ENCODE data around the gene LAIR1.
A peak's percentile ranks its signal among the peaks of the same experiment; 100 is the strongest.
"Not testable (repeated sequence)": the region's sequence is repeated elsewhere in the genome, so short reads cannot be mapped to it uniquely, and the experiment has no call there.

The LAIR1 gene

DNA sequence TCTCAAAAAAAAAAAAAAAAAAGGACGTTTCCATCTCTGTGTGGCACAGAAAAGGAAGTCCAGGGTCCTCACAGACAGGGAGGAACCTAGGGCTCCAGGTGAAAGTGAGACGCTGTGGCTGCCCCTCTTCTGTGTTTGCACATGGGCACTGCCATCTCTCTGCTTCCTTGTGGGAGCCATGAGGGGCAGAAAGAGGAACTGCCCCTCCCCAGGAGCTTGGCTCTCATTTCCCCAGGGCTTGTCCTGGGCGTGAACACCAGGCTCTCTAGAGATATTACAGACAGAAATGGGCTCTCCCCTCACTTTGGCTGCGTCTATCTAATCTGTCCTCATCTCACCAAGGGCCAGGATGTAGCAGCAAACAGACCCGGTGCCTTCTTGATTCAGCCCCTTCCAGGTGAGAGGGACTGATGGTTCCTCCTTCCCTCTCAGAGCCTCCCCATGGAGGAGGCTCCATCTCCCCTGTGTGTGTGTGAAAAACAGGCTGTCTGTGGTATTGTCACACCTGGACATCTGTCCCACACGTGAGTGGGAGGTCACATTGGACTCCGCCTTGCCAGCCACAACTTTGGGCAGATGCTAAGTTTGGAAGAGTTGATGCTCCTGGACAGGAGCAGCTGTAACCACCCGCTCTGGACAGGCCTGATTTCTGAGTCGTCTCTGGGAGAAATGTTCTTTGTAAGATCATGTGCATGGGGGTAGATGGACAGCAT is 24.9 kb downstream of the LAIR1 start:
- DNase-seq, result peak; percentile 35 to 37

DNA sequence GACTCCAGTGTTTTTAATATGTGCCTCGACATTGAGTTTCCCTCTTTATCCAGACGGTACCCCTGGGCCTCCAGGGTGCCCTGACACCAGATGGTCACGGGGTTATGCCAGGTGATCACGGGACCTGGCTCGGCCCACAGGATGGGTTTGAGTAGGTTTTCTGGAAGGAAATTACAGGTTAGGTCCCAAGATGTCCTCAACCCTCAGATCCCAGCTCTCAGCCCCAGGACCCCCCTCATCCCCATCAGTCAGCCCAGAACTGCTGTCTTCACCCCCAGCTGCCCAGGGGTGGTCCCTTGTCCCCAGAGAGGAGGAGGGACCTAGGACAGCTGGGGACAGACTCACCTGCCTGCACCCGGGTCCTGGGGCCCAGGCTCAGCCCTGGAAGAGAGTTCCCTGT is 26.2 kb downstream of the LAIR1 start:
- DNase-seq, result no peak

DNA sequence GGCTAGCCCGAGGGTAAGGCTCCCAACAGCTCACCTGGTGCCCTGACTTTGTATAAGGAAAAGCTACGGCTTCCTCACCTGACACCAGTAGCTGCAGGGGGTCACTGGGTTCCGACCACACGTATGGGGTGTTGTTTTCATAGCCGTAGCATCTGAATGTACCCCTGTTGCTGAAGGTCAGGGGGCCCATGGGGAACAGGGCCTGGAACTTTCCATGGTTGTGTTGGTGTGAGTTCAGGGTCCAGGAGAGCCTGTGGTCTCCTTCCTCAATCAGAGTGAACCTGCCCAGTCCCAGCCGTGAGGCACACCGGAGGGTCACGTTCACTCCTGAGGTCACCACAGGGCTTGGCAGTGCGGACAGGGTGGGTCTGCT is 26.9 kb downstream of the LAIR1 start:
- no peak for DNase-seq

DNA sequence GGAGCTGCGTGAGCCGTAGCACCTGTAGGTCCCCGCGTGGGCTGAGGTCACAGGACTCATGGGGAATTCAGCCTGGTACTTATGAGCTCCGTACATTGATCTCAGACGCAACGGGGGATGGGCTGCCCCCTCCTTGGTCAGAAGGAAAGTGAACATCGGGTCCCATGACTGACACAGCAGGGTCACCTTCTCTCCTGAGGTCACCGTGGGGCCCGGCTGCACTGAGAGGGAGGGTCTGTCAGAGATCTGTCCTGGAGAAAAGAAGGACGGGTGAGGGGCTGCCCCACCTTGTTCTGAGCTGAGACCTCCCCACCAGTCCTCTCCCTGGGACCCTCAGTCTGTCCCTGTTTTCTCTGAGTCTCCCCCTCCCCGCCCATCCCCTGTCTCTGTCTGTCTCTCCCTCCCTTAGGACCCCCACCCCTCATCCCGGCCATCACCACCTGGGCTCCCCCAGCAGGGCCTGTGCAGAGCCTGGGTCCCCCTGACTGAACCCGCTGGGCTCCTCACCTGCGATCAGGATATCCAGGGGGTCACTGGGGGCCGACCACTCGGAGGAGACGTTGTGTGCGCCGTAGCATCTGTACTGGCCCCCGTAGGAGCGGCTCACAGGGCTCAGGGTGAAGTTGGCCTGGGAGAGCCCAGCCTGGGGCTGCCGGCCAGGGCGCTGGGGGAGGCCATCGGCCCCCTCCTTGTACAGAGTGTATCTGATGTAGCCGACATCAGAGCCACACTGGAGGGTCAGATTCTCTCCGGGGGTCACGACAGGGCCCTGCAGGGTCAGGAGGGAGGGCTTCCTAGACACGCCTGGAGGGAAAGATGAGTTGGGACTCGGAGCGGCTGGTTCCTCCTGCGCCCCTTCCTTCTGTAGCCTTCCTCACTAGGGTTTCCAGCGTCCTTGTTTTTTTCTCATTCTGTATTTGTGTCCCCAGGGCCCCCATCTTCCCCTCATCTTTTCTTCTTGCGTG is 27.6 kb downstream of the LAIR1 start:
- DNase-seq, result no peak

DNA sequence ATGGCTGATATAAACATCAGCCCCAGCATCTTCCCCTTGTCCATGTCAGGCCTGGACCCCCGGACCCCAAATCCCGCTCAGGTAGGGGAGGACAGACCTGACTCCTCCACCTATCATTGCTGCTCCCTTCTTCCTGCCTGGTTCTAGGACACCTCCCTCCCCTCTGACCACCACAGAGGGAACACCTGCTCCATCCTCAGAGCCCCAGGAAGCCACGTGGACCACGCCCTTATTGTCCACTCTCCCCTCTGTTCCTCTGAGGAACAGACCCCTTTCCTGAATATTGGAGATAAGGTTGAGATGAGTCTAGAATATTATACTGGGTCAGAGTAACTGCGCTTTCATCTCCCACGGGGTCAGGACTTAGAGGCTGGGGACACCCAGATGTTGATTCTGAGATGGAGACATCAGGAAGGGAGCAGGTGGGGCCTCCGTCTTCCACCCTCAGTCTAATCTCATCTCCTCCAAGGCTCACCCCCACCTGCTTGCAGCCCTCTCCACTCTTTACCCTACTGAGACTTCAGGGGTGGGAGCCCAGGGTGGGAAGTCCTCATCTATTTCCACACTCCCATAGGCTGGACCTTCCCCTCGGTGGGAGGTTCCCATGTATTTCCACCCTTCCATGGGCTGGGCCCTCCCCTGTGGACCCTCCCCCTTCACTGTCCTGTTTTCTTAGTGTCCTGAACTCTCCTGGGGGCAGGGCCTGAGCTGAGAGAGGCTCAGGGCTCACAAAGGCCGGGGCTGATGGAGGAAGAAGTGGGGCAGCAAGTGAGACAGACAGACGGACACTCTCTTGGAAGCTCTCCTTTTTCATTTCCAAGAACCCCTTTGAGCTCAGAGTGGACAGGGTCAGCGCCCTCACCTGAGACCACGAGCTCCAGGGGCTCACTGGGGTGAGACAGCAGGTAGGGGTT is 28.5 kb downstream of the LAIR1 start:
- DNase-seq, result no peak

DNA sequence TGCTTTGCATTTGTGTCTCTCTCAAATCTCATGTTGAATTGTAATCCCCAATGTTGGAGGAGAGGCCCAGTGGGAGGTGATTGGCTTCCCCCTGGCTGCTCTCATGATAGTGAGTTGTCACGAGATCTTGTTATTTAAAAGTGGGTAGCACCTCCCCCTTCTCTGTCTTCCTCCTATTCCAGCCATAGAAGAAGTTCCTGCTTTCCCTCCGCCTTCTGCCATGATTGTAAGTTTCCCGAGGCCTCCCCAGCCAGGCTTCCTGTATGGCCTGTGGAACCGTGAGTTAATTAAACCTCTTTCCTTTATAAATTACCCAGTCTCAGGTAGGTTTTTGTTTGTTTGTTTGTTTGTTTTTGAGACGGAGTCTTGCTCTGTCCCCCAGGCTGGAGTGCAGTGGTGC is 29.6 kb downstream of the LAIR1 start:
- DNase-seq, result no peak

DNA sequence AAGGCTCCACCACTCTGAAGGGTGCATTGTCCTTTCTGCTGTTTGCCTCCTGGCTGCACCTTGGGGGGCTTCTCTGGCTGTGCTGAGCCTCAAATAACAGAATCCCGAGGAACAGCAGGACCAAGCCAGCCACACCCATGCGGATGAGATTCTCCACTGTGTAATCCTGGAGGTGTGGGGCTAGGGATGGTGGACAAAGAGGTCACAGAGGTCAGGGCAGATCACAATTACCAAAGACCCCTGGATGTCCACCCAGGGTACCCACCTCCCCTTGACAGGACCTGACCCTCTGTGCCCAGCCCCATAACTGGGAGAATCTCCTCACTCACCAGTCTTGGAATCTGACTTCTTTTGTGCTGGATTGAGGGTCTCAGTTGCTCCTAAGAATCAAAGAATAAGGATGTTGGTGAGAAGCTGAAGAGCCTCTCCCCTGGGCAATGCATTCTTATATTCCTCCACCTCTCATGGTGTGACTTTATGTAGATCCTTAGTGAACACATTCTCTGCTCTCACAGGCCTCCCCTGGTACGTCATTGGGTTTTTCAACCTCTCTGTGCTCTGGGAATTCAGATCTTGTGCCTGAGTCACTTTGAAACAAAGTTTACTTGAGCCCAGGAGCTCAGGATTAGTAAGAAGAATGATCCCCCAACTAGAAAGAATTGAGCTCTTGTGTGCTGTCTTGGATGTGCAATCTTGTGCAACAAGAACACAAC is 31.0 kb downstream of the LAIR1 start:
- no peak for DNase-seq

DNA sequence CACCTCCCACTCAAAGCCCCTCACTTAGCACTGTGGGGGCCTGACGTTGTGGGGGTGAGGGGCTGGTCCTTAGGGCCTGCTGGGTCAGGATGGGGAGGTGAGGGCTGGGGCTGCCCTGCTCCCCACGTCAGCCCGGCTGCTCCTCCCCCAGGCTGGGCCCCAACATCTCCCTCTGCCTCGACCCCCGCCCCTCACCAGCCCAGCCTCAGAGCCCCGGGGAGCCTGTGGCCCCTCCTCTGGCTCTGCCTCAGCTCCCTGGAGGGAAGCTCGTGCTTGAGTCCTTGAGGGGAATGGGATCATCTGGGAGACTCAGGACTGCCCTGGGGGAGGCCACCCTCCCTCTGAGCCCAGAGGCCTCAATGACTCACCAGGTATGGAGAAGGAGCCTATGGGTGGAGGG is 32.6 kb downstream of the LAIR1 start:
- no peak for DNase-seq

DNA sequence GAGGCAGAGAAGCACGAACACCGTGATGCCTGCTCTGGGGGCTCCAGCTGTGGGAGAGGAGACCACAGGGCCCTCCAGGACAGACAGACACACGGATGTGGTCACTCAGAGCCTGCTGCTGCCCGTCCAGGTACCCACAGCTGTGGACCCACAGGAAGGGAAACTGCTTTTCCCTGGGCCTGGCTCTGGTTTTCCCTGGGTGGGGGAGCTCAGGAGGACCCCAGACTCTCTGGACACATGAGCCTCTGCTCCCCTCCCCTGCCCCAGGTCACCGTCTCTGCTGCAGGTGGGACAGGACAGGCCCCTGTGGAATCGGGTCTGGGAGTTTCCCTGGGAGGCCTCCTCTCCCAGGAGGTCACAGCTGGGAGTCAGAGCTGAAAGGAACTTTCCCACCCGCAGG is 33.1 kb downstream of the LAIR1 start:
- DNase-seq, result no peak

DNA sequence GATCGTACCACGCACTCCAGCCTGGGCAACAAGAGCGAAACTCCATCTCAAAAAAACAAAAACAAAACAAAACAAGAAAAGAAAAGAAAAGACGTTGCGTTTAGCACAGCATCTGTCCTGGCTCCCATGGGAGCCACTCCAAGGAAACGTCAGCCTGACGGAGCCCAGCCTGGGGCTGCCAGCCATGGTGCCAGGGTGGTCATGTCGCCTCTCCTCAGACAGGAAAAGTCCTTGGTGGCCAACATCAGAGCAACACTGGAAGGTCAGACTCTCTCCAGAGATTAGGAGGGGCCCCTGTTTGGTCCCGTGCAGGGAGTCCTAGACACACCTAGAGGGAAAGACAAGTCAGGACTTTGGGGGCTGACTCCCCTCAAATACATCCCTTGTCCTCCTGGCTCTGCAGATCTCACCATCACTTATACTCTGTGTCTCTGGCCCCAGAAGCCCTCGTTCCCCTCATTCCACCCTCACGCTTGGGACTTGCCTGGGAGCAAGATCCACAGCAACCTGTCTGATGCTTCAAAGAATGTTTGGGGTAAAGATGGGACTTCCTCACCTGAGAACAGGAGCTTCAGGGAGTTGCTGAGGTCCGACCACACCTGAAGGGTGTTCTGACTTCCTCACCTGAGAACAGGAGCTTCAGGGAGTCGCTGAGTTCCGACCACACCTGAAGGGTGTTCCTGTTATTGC is 35.1 kb downstream of the LAIR1 start:
- no peak for DNase-seq

DNA sequence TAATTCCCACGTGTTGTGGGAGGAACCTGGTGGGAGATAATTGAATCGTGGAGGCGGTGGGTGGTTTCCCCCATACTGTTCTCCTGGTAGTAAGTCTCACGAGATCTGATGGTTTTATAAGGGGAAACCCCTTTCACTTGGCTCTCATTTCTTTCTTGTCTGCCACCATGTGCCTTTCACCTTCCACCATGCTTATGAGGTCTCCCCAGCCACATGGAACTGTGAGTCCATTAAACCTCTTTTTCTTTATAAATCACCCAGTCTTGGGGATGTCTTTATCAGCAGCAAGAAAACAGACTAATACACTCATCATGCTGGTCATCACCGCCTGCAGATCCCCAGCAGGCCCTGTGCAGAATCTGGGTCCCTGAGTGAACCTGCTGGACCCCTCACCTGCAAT is 36.0 kb downstream of the LAIR1 start:
- not testable (repeated sequence) for DNase-seq

DNA sequence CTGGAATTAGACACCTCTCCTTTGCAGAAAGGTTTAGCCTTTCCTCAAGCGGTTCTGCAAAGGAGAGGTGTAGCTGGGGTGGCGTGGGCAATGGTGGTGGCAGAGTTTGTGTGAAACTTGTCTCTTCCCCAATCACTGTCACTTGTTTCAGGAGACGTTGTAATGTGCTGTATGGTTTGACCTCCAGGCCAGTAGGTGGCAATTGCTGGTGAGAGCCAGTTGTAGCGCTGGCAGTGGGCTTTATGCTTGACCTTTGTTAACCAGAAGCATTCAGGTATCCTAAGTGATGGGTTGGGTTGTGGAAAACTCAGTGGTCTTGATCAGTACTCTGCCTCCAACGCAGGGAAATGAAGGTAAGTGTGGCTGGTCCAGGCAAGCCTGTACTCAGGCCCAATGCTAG is 39.1 kb downstream of the LAIR1 start:
- DNase-seq, result no peak

DNA sequence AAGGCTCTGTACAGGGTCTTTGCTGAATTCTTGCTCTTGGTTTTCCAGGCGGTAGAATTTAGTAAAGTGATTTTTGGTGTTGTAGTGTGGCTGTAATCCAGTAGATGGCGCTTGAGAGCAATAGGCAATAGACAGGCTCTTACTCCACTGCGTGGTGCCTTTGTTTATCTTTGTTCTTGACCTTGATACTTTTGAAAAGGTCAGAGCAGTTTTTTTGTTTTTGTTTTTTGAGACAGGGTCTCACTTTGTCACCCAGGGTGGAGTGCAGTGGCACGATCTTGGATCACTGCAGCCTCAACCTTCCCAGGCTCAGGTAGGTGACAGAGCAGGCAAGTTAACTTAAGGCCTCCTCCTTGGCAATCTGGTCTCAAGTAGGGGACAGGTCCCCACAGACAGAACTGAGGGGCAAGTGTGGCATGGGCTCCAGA is 39.5 kb downstream of the LAIR1 start:
- DNase-seq, result peak; percentile 55 to 60

DNA sequence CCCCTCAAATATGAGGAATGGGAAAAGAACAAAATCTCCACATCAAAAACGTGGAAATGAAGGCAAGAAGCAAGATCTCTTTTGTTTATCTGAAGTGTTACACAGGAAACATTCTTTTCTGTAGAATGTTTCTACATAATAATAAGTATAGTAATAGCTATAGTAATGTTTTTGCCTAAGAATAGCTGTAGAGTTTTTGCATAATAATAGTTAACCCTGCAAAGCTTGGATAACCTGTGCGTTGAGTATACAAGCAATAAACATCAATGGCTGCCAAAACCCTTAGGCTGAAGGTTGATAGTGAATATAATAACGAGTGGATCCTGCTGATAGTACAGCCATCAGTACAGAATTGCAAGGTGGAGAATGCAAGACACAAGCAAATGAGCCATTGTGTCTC is 40.7 kb downstream of the LAIR1 start:
- no peak for DNase-seq

DNA sequence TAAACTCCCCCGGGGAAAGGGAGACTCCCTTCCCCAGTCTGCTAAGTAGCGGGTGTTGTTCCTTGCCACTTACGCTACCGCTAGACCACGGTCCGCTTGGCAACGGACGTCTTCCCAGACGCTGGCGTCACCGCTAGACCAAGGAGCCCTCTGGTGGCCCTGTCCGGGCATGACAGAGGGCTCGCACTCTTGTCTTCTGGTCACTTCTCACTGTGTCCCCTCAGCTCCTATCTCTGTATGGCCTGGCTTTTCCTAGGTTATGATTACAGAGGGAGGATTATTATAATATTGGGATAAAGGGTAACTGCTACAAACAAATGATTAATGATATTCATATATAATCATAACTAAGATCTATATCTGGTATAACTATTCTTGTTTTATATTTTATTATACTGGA is 41.8 kb downstream of the LAIR1 start:
- DNase-seq, result not testable (repeated sequence)

DNA sequence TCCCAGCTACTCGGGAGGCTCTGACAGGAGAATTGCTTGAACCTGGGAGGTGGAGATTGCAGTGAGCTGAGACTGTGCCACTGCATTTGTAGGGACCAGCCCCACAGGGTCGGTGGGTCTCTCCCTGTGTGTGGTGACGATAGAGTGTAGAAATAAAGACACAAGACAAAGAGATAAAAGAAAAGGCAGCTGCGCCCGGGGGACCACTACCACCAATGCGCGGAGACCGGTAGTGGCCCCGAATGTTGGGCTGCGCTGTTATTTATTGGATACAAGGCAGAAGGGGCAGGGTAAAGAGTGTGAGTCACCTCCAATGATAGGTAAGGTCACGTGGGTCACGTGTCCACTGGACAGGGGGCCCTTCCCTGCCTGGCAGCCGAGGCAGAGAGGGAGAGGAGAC is 42.4 kb downstream of the LAIR1 start:
- DNase-seq, result not testable (repeated sequence)

DNA sequence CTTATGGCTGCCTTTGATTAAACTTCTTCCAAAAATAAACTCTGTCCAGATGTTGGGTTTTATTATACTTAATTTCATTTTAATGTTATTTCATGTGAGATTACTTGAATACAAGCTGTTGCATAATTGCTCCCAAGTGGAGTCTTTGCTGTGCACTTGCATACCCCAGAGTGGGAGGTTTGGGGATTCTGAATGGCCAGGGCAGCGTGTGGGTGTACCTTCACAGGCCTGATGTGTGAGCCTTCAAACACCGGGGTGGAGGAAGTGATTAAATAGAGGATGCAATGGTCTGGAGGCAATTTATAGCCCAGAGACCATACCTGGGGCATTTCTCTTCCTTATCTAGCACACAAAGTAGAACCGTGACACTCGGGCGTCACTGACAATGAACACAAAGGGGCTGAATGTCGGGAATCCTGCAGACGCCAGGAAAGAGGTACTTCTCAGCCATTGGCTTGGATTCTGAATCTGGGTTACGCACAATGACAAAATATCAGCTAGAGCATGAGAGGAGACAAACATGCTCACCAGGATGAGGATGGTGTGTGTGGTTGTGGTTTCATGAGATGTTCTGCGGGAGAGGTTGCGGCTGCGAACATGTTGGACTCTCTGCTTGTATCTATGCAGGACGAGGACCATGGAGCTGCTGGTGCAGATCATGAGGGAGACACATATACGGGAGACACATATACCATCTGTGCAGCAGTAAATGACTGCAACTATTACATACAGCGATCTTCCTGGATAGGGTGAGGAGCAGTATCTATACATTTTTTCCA is 44.6 kb downstream of the LAIR1 start:
- DNase-seq, result no peak

DNA sequence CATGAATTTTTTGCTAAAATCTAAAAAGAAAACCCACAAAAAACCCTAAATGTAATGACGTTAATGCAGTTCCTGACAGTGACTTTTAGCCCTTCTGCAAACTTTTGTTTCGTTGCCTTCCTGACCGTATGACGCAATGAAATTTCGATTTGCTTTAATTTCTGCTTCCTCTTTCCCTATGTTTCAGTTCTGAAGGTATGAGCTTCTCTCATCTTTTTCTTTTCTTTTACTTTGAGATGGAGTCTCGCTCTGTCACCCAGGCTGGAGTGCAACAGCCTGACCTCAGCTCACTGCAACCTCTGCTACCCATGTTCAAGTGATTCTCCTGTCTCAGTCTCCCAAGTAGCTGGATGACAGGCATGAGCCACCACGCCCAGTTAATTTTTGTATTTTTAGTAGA is 45.7 kb downstream of the LAIR1 start:
- peak; percentile 55 to 64 for DNase-seq

DNA sequence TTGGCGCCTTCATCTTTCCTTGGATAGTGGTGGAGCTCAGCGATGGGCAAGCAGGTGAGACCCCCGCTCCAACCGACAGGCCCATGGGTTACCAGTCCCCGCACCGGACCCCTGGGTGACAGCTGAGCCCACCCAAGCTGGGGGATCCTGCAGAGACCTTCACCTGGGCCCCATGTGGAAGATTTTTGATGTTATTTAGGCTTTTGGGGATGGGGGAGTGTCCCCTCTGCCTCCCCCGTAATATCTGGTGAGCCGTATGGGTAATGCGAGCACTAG is 46.8 kb downstream of the LAIR1 start:
- no peak for DNase-seq

DNA sequence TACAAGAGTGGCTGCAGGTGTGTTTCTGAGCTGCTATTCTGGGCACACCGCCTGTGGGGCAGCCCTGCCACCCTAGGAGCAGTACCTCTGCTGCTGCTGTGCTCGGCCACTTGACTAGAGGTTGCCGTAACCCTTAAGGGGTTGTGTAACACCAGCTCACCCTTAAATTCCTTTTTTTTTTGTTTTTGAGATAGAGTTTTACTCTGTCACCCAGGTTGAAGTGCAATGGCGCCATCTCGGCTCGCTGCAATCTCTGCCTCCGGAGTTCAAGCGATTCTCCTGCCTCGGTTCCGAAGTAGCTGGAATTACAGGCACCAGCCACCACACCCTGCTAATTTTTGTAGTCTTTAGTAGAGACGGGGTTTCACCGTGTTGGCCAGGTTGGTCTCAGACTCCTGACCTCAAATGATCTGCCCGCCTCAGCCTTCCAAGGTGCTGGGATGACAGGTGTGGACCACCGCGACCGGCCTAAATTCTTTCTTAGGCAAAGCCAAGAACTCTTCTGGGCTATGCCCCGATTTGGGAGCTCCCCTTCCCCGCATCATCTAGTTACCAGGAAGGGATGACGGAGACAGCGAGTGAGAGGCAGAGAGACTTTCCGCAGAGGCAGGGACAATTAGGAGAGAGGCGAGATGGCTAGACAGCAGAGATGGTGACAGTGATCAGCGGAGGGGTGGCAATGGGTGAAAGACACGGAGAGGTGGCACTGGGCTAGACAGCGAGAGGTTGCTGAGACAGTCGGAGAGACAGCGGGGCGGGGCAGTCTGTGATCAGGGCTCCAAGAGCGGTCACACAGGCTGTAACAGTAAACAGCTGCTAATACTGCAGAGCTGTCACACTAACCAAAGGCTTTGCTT is 47.4 kb downstream of the LAIR1 start:
- peak; percentile 48 to 58 for DNase-seq

Measured in AML-193 (cell line).